ENCODE results near the gene BMP4.

GRCh38 chr14:54001189-54001878 is 44.7 kb upstream of the BMP4 start:
- TF ChIP-seq, protein P1, sequence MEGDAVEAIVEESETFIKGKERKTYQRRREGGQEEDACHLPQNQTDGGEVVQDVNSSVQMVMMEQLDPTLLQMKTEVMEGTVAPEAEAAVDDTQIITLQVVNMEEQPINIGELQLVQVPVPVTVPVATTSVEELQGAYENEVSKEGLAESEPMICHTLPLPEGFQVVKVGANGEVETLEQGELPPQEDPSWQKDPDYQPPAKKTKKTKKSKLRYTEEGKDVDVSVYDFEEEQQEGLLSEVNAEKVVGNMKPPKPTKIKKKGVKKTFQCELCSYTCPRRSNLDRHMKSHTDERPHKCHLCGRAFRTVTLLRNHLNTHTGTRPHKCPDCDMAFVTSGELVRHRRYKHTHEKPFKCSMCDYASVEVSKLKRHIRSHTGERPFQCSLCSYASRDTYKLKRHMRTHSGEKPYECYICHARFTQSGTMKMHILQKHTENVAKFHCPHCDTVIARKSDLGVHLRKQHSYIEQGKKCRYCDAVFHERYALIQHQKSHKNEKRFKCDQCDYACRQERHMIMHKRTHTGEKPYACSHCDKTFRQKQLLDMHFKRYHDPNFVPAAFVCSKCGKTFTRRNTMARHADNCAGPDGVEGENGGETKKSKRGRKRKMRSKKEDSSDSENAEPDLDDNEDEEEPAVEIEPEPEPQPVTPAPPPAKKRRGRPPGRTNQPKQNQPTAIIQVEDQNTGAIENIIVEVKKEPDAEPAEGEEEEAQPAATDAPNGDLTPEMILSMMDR (IDR thresholded peaks at IDR 0.05; ENCODE audit: low read depth, low read length, poor library complexity, severe bottlenecking), result peak; percentile 23
- no peak for TF ChIP-seq EZH2phosphoT487 (IDR thresholded peaks at IDR 0.05; ENCODE audit: borderline replicate concordance, low read length)

All from DOHH2 (cell line).